Caco-2 (cell line): ENCODE measurements around the gene SLC25A30. TPM values are rescaled to one million over a fixed set of nuclear protein-coding genes. Genes with fewer than 3 reads are reported as not detected.

Experiments
- BruUV-seq: library from RNA; stranded (reverse); fragments of 400-500 nt; replicated peaks from 2 replicates; lab custom pipeline; 2021; lab: Mats Ljungman, UMichigan
- CTCF ChIA-PET: fragments of 300-600 bp; sonication (Branson Sonifier 250); formaldehyde crosslinking; loops from one replicate; lab custom pipeline; 2022; ENCODE audit warnings: antibody characterized with exemption; lab: Charles Lee
- POLR2A ChIA-PET: fragments of 300-600 bp; sonication (Branson Sonifier 250); formaldehyde crosslinking; loops from one replicate; lab custom pipeline; 2022; ENCODE audit warnings: antibody characterized with exemption; lab: Charles Lee
- DNase-seq, 2 experiments: peaks; one replicate each; pipeline versions ENCODE4 v3.0.0 to v3.0.0-alpha.2; 2020 to 2022
- H3K27me3 ChIP-seq: replicated peaks from 2 replicates; pipeline ENCODE4 v1.6.0; 2011; ENCODE audit warnings: low read length; ENCODE audit not compliant: control insufficient read depth, insufficient read depth
- H3K36me3 ChIP-seq: 2 replicates; pipeline ENCODE4 v1.5.1; 2011; ENCODE audit warnings: low read length; ENCODE audit not compliant: control insufficient read depth, insufficient read depth
- H3K4me1 ChIP-seq: fragments of 250-450 bp; sonication (Bioruptor Pico); 2 replicates; pipeline ENCODE4 v1.5.1; 2020; ENCODE audit warnings: mild to moderate bottlenecking
- H3K4me3 ChIP-seq: 2 replicates; pipeline ENCODE4 v1.5.1; 2011; ENCODE audit warnings: low read depth, mild to moderate bottlenecking, control low read depth, low read length
- H3K9me3 ChIP-seq: fragments of 250-450 bp; sonication (Bioruptor Pico); 2 replicates; pipeline ENCODE4 v1.5.1; 2020; ENCODE audit warnings: mild to moderate bottlenecking, moderate library complexity
- H3K27ac Mint-ChIP-seq: one replicate; pipeline ENCODE4 v1.8.0; 2022; ENCODE audit warnings: mixed read lengths; ENCODE audit not compliant: unreplicated experiment
- H3K27me3 Mint-ChIP-seq: one replicate; pipeline ENCODE4 v1.8.0; 2022; ENCODE audit warnings: mixed read lengths; ENCODE audit not compliant: insufficient read depth, unreplicated experiment
- H3K36me3 Mint-ChIP-seq: one replicate; pipeline ENCODE4 v1.8.0; 2022; ENCODE audit warnings: mild to moderate bottlenecking, mixed read lengths; ENCODE audit not compliant: insufficient read depth, unreplicated experiment
- H3K4me1 Mint-ChIP-seq: one replicate; pipeline ENCODE4 v1.8.0; 2022; ENCODE audit warnings: low read depth, mixed read lengths; ENCODE audit not compliant: unreplicated experiment
- H3K4me3 Mint-ChIP-seq: one replicate; pipeline ENCODE4 v1.8.0; 2022; ENCODE audit warnings: mild to moderate bottlenecking, moderate library complexity, mixed read lengths; ENCODE audit not compliant: unreplicated experiment
- H3K9me3 Mint-ChIP-seq: one replicate; pipeline ENCODE4 v1.8.0; 2022; ENCODE audit warnings: mixed read lengths; ENCODE audit not compliant: unreplicated experiment
- CTCF ChIP-seq, 2 experiments: fragments of 200-600 bp in 1 of 2; IDR thresholded peaks; 1 replicate in 1 of 2; 2 replicates in 1 of 2; pipeline versions ENCODE4 v1.5.1 to v1.8.0; 2011 to 2022; ENCODE audit warnings: antibody characterized with exemption in 1 of 2, control low read depth in 1 of 2, inconsistent platforms in 1 of 2, low read depth in 1 of 2, low read length in 1 of 2, mild to moderate bottlenecking in 1 of 2, moderate library complexity in 1 of 2; ENCODE audit not compliant: insufficient read depth in 1 of 2, severe bottlenecking in 1 of 2, unreplicated experiment in 1 of 2
- intact Hi-C: fragments of 100-400 bp; cut with micrococcal nuclease; formaldehyde crosslinking; loops from one replicate; pipeline ENCODE4 v1.10.0; 2022; ENCODE audit not compliant: unreplicated experiment
- total RNA-seq: library from RNA; stranded (reverse); gene quantifications from 2 replicates; pipeline ENCODE4 v1.2.3, GENCODE V29; 2022

The SLC25A30 gene
- total RNA-seq, 1 experiment from 2014 or later = 12.2 TPM

- Mint-ChIP-seq H3K4me3 (no peak overlapping the region), H3K27ac (no peak overlapping the region), H3K4me1 (no peaks in the 10 kb centered on the region), H3K36me3 (no peaks in the 10 kb centered on the region), H3K27me3 (no peaks in the 10 kb centered on the region), H3K9me3 (peaks cover 35% of the 10 kb centered on the region)
- Histone ChIP-seq H3K4me1 (no peaks in the 10 kb centered on the region), H3K9me3 (peaks cover 9% of the 10 kb centered on the region), H3K36me3 (no peaks in the 10 kb centered on the region), H3K4me3 (no peak overlapping the region), H3K27me3 (no peaks in the 10 kb centered on the region)
- intact Hi-C loops = no loop called here
- no peak for DNase-seq
- ChIA-PET CTCF (no interaction called here), POLR2A (no interaction called here)
- BruUV-seq = no TSS peak
- TF ChIP-seq CTCF (IDR thresholded peaks at IDR 0.05; ENCODE audit: insufficient read depth in 1 of 2, low read depth in 1 of 2, low read length in 1 of 2, severe bottlenecking in 1 of 2, unreplicated experiment in 1 of 2) = no peak
Measured at GRCh38 chr13:45456196-45456972, 38.2 kb upstream of the SLC25A30 start.

DNA sequence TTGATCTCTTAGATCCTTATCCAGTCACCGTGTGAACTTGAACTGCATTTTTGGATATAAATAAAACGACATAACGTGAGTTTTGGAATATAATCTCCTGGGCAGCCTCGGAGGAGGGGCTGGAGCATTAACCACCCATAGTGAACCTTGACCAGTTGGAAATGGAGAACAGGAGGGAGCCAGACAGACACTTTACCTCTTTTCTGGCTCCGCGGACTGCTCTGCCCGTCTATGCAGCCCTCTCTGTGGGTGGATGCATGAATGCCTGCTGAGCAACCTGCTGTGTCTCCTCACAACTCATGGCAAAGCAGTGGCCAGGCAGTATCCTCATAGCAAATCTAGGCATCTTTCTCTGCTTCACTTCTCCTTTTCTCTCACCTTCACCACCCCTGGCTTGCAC, 36.0 kb upstream of the SLC25A30 start:
- H3K4me1 ChIP-seq = peaks cover 7% of the 10 kb centered on the region
- H3K4me3 Mint-ChIP-seq = no peak overlapping the region
- H3K27me3 ChIP-seq = no peaks in the 10 kb centered on the region
- peaks cover 7% of the 10 kb centered on the region for H3K4me1 Mint-ChIP-seq
- H3K27me3 Mint-ChIP-seq = no peaks in the 10 kb centered on the region
- H3K27ac Mint-ChIP-seq = no peak overlapping the region
- no peak overlapping the region for H3K4me3 ChIP-seq
- ChIA-PET CTCF (no interaction called here), POLR2A (no interaction called here)
- DNase-seq = no peak
- intact Hi-C loops = no loop called here
- peaks cover 9% of the 10 kb centered on the region for H3K9me3 ChIP-seq
- H3K9me3 Mint-ChIP-seq = peaks cover 28% of the 10 kb centered on the region
- no peaks in the 10 kb centered on the region for H3K36me3 ChIP-seq
- no peaks in the 10 kb centered on the region for H3K36me3 Mint-ChIP-seq
- TF ChIP-seq CTCF (IDR thresholded peaks at IDR 0.05; ENCODE audit: insufficient read depth in 1 of 2, low read depth in 1 of 2, low read length in 1 of 2, severe bottlenecking in 1 of 2, unreplicated experiment in 1 of 2) = no peak
- no TSS peak for BruUV-seq

DNA sequence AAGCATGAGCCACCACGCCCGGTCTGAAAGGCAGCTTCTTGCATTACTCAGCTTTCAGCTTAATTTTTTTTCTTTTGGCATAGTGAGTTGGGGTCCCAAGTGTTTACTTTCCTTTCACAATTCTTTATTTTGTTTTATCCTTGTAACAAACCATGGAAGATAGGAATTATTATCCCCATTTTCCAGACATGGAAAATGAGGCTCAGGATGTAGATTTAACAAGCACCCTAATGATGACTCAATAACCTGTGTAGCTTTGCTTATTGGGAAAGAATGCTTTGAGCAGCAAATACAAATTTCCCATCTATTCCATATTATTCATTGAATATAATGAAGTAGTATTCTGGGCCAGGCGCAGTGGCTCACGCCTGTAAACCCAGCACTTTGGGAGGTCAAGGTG, 33.1 kb upstream of the SLC25A30 start:
- Histone ChIP-seq H3K4me3 (no peak overlapping the region), H3K27me3 (no peaks in the 10 kb centered on the region), H3K4me1 (peaks cover 25% of the 10 kb centered on the region), H3K9me3 (no peaks in the 10 kb centered on the region), H3K36me3 (no peaks in the 10 kb centered on the region)
- H3K36me3 Mint-ChIP-seq = no peaks in the 10 kb centered on the region
- no peak overlapping the region for H3K27ac Mint-ChIP-seq
- no peak for TF ChIP-seq CTCF (IDR thresholded peaks at IDR 0.05; ENCODE audit: insufficient read depth in 1 of 2, low read depth in 1 of 2, low read length in 1 of 2, severe bottlenecking in 1 of 2, unreplicated experiment in 1 of 2)
- CTCF ChIA-PET = interaction anchor here (0.6 kb wide), 1 partner anchor 10 kb away, joined by 3 read pairs; no protein-coding TSS in a partner anchor
- intact Hi-C loops = no loop called here
- H3K9me3 Mint-ChIP-seq = peaks cover 10% of the 10 kb centered on the region
- no peaks in the 10 kb centered on the region for H3K27me3 Mint-ChIP-seq
- POLR2A ChIA-PET = no interaction called here
- BruUV-seq = no TSS peak
- H3K4me1 Mint-ChIP-seq = peaks cover 17% of the 10 kb centered on the region
- H3K4me3 Mint-ChIP-seq = no peak overlapping the region
- DNase-seq = no peak
